Astrocyte (in vitro differentiated cells and primary cell): Measurements from ENCODE around the gene NBEA. TPM values are rescaled to one million over a fixed set of nuclear protein-coding genes. Genes with fewer than 3 reads are reported as not detected.

Source experiments
- DNase-seq: peaks from one replicate; pipeline ENCODE4 v3.0.0-alpha.2; 2010; ENCODE audit warnings: low read depth
- FAIRE-seq: peaks from 2 replicates; lab custom pipeline; 2011; peaks lifted over from hg19 to GRCh38; lab: Jason Lieb, UNC
- H2AFZ ChIP-seq: 2 replicates; pipeline ENCODE4 v1.6.0; 2012; ENCODE audit warnings: low read depth, low read length, inconsistent platforms
- H3K27ac ChIP-seq: 2 replicates; pipeline ENCODE4 v1.5.1; 2011; ENCODE audit warnings: low read depth, low read length, inconsistent platforms
- H3K27me3 ChIP-seq: 2 replicates; pipeline ENCODE4 v1.6.0; 2011; ENCODE audit warnings: low read length, inconsistent platforms; ENCODE audit not compliant: insufficient read depth
- H3K36me3 ChIP-seq: 2 replicates; pipeline ENCODE4 v1.5.1; 2011; ENCODE audit warnings: low read length, inconsistent platforms; ENCODE audit not compliant: insufficient read depth
- H3K4me1 ChIP-seq: 2 replicates; pipeline ENCODE4 v1.5.1; 2011; ENCODE audit warnings: low read length, inconsistent platforms; ENCODE audit not compliant: insufficient read depth
- H3K4me2 ChIP-seq: 2 replicates; pipeline ENCODE4 v1.6.0; 2012; ENCODE audit warnings: low read length, inconsistent platforms
- H3K4me3 ChIP-seq: 2 replicates; pipeline ENCODE4 v1.5.1; 2011; ENCODE audit warnings: low read depth, mild to moderate bottlenecking, low read length, inconsistent platforms; ENCODE audit not compliant: insufficient read depth
- H3K79me2 ChIP-seq: 2 replicates; pipeline ENCODE4 v1.6.0; 2012; ENCODE audit warnings: mild to moderate bottlenecking, low read length, inconsistent platforms; ENCODE audit not compliant: insufficient read depth
- H3K9ac ChIP-seq: 2 replicates; pipeline ENCODE4 v1.6.0; 2012; ENCODE audit warnings: mild to moderate bottlenecking, low read length, inconsistent platforms
- H3K9me3 ChIP-seq: 2 replicates; pipeline ENCODE4 v1.5.1; 2012; ENCODE audit warnings: low read depth, mild to moderate bottlenecking, low read length, inconsistent platforms; ENCODE audit not compliant: insufficient read depth
- H4K20me1 ChIP-seq: 2 replicates; pipeline ENCODE4 v1.6.0; 2012; ENCODE audit warnings: low read length, inconsistent platforms; ENCODE audit not compliant: insufficient read depth
- H3K27ac Mint-ChIP-seq: one replicate; pipeline ENCODE4 v1.8.0; 2021; ENCODE audit warnings: mild to moderate bottlenecking, mixed read lengths; ENCODE audit not compliant: unreplicated experiment
- H3K27me3 Mint-ChIP-seq: one replicate; pipeline ENCODE4 v1.8.0; 2021; ENCODE audit warnings: low read depth, mixed read lengths; ENCODE audit not compliant: unreplicated experiment
- H3K36me3 Mint-ChIP-seq: one replicate; pipeline ENCODE4 v1.8.0; 2021; ENCODE audit warnings: low read depth, mixed read lengths; ENCODE audit not compliant: unreplicated experiment
- H3K4me1 Mint-ChIP-seq: one replicate; pipeline ENCODE4 v1.8.0; 2021; ENCODE audit warnings: low read depth, mixed read lengths; ENCODE audit not compliant: unreplicated experiment
- H3K4me3 Mint-ChIP-seq: one replicate; pipeline ENCODE4 v1.8.0; 2021; ENCODE audit warnings: mild to moderate bottlenecking, moderate library complexity, mixed read lengths; ENCODE audit not compliant: unreplicated experiment
- H3K9me3 Mint-ChIP-seq: one replicate; pipeline ENCODE4 v1.8.0; 2021; ENCODE audit warnings: mild to moderate bottlenecking, mixed read lengths; ENCODE audit not compliant: unreplicated experiment
- EZH2 ChIP-seq: IDR thresholded peaks from 2 replicates; pipeline ENCODE4 v1.6.1; 2012; ENCODE audit warnings: mild to moderate bottlenecking, low read length, inconsistent platforms; ENCODE audit not compliant: insufficient read depth
- total RNA-seq: library from RNA; stranded (reverse); gene quantifications from 2 replicates; pipeline ENCODE4 v1.2.1, GENCODE V29; 2021
- TF ChIP-seq, protein P1 (sequence below): IDR thresholded peaks from 2 replicates; pipeline ENCODE4 v1.5.1; 2011; ENCODE audit warnings: low read depth, mild to moderate bottlenecking, inconsistent platforms, low read length, moderate library complexity; ENCODE audit not compliant: insufficient read depth

NBEA gene
- total RNA-seq, 1 donor from 2014 or later: 7.8 TPM

DNA sequence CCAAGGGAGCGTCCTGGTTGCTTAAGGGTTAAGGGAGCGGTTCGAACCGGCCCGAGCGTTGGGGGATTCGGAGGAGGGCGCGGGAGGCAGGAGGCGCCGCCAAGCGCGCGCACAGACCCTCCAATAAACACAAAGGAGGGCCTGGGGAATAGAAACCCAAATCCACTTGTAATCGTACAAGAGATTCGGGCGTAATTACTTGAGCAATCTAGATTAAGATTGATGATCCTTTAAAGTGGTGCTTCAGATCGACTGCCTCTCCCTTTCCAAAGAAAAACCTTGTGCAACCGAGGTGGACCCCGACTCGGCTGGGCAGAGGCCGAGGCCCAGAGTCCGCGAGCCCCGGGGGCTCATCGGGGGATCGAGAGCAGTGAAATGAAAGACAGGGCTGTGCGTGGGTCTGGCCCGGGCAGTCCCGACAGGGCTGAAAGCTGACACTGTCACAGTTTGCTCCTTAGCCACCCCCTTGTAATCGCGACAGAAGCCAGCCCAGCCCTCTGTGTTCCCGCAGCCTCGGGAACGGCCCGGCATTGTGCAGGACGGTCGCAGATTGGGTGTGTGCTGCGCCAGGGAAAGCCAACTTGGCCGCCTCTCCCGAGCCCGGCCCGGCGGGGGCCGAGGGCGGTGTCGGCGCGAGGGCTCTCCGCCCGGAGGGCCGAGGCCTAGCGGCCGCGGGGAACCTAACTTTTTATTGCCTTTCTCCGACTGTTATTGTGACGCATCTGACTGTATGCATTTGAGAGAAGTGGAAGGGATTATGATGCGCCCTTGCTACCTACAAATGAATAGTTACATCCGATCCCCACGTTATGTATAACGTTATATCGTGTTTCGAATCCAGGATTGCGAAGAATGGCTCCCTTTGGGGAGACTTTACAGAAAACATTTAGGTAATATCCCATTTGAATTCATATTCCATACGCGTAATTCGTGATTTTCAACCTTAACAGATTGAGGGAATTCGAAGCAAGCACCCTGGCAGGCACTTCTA, 528.9 kb downstream of the NBEA start:
- Histone ChIP-seq H3K79me2 (peaks cover 16% of the 10 kb centered on the region), H4K20me1 (no peaks in the 10 kb centered on the region), H2AFZ (peak overlapping the region; percentile 77), H3K4me2 (peak overlapping the region; percentile 88), H3K4me3 (peak overlapping the region; percentile 58), H3K9me3 (no peaks in the 10 kb centered on the region), H3K9ac (peak overlapping the region; percentile 77), H3K4me1 (no peaks in the 10 kb centered on the region), H3K27me3 (peaks cover 28% of the 10 kb centered on the region), H3K36me3 (no peaks in the 10 kb centered on the region), H3K27ac (peak overlapping the region; percentile 71)
- peak; percentile 56 for TF ChIP-seq EZH2
- TF ChIP-seq, protein P1, sequence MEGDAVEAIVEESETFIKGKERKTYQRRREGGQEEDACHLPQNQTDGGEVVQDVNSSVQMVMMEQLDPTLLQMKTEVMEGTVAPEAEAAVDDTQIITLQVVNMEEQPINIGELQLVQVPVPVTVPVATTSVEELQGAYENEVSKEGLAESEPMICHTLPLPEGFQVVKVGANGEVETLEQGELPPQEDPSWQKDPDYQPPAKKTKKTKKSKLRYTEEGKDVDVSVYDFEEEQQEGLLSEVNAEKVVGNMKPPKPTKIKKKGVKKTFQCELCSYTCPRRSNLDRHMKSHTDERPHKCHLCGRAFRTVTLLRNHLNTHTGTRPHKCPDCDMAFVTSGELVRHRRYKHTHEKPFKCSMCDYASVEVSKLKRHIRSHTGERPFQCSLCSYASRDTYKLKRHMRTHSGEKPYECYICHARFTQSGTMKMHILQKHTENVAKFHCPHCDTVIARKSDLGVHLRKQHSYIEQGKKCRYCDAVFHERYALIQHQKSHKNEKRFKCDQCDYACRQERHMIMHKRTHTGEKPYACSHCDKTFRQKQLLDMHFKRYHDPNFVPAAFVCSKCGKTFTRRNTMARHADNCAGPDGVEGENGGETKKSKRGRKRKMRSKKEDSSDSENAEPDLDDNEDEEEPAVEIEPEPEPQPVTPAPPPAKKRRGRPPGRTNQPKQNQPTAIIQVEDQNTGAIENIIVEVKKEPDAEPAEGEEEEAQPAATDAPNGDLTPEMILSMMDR: no peak
- Mint-ChIP-seq H3K4me3 (peak overlapping the region; percentile 79), H3K27me3 (peaks cover 30% of the 10 kb centered on the region), H3K9me3 (peaks cover 14% of the 10 kb centered on the region), H3K27ac (peak overlapping the region; percentile 89), H3K4me1 (peaks cover 12% of the 10 kb centered on the region), H3K36me3 (no peaks in the 10 kb centered on the region)
- DNase-seq (peak; percentile 25), FAIRE-seq (no peak)

DNA sequence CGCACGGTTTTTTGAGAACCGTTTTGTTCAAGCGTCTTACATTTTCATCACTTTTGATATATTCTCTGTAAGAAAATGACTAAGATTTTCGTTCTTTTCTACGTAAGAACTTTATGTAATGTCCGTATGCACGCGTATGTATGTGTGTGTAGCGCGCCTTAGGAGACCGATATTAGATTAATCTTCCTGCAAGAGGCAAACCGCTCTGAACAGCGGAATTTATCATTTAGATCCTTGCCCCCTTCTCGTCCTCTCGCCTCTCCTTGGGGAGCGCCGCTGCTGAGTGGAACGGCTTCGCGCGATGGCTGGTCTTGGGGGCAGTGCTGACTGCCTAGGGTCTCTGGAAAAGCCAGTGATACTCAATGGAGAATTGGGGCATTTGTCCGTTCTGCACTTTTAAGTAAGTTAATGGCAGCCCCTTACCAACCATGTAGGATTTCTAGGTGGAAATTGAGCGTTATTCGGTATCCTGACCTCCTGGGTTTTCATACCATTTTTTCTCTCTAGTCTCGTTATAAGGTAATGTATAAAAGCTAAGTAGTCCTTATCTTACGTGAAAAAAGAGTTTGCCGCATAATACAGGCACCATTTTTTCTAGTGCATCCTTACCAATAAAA, 529.7 kb downstream of the NBEA start:
- peaks cover 31% of the 10 kb centered on the region for H3K27me3 Mint-ChIP-seq
- no peaks in the 10 kb centered on the region for H4K20me1 ChIP-seq

More for the DNA sequence above, 529.7 kb downstream of the NBEA start:
- H3K79me2 ChIP-seq: peaks cover 16% of the 10 kb centered on the region
- H3K4me3 ChIP-seq: peak overlapping the region; percentile 58
- Mint-ChIP-seq H3K9me3 (peaks cover 14% of the 10 kb centered on the region), H3K27ac (peak overlapping the region; percentile 89), H3K4me3 (peak overlapping the region; percentile 79), H3K4me1 (peaks cover 12% of the 10 kb centered on the region), H3K36me3 (no peaks in the 10 kb centered on the region)
- H2AFZ ChIP-seq: peak overlapping the region; percentile 77
- TF ChIP-seq, protein P1: no peak
- TF ChIP-seq EZH2: no peak
- H3K36me3 ChIP-seq: no peaks in the 10 kb centered on the region
- peak; percentile 78 for FAIRE-seq
- no peaks in the 10 kb centered on the region for H3K4me1 ChIP-seq
- H3K27me3 ChIP-seq: peaks cover 31% of the 10 kb centered on the region
- no peak for DNase-seq
- H3K27ac ChIP-seq: peak overlapping the region; percentile 71
- no peaks in the 10 kb centered on the region for H3K9me3 ChIP-seq
- H3K9ac ChIP-seq: peak overlapping the region; percentile 77
- peak overlapping the region; percentile 88 for H3K4me2 ChIP-seq
